ENCODE measurements around the gene IL1A.

IL1A gene

DNA sequence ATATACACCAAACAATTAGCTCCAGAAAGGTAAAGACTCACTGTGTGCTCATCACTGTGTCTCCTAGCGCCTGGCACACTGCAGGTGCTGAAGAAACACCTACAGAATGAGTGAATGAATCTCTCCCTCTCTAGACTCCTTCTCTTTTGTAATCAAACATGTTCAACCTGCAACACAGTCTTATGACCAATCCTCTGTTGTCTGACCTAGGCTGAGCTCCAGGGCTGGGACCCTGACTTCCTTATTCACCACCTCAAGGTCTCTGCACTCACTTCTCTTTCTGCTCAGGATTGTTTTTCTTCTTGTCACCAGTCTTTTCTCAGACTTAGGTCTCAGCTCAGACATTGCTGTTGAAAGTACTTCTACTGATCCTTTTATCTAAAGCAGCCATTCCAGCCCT lies 29.7 kb downstream of the IL1A start:
- TF ChIP-seq GLIS3 (CRISPR knock-in tag; IDR thresholded peaks at IDR 0.05) (no peak), CSDC2 (CRISPR knock-in tag; IDR thresholded peaks at IDR 0.05) (no peak), BACH2 (CRISPR knock-in tag; IDR thresholded peaks at IDR 0.05; ENCODE audit: borderline replicate concordance) (no peak), ZNF565 (CRISPR knock-in tag; conservative IDR thresholded peaks at IDR 0.05; ENCODE audit: low read depth) (no peak), ZC3H10 (CRISPR knock-in tag; IDR thresholded peaks at IDR 0.05) (no peak), TOX (CRISPR knock-in tag; IDR thresholded peaks at IDR 0.05; ENCODE audit: borderline replicate concordance) (no peak), ZNF70 (CRISPR knock-in tag; IDR thresholded peaks at IDR 0.05) (no peak), OSR1 (CRISPR knock-in tag; IDR thresholded peaks at IDR 0.05) (no peak), TCF4 (CRISPR knock-in tag; IDR thresholded peaks at IDR 0.05; ENCODE audit: borderline replicate concordance) (no peak), ISL1 (CRISPR knock-in tag; IDR thresholded peaks at IDR 0.05) (no peak), RARB (CRISPR knock-in tag; IDR thresholded peaks at IDR 0.05) (no peak), ZFP3 (CRISPR knock-in tag; IDR thresholded peaks at IDR 0.05) (no peak), ARNTL (CRISPR knock-in tag; IDR thresholded peaks at IDR 0.05; ENCODE audit: borderline replicate concordance, low read depth) (no peak)
- TF ChIP-seq, protein P1, sequence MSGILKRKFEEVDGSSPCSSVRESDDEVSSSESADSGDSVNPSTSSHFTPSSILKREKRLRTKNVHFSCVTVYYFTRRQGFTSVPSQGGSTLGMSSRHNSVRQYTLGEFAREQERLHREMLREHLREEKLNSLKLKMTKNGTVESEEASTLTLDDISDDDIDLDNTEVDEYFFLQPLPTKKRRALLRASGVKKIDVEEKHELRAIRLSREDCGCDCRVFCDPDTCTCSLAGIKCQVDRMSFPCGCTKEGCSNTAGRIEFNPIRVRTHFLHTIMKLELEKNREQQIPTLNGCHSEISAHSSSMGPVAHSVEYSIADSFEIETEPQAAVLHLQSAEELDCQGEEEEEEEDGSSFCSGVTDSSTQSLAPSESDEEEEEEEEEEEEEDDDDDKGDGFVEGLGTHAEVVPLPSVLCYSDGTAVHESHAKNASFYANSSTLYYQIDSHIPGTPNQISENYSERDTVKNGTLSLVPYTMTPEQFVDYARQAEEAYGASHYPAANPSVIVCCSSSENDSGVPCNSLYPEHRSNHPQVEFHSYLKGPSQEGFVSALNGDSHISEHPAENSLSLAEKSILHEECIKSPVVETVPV (CRISPR knock-in tag; IDR thresholded peaks at IDR 0.05) = no peak
- TF ChIP-seq, protein P2, sequence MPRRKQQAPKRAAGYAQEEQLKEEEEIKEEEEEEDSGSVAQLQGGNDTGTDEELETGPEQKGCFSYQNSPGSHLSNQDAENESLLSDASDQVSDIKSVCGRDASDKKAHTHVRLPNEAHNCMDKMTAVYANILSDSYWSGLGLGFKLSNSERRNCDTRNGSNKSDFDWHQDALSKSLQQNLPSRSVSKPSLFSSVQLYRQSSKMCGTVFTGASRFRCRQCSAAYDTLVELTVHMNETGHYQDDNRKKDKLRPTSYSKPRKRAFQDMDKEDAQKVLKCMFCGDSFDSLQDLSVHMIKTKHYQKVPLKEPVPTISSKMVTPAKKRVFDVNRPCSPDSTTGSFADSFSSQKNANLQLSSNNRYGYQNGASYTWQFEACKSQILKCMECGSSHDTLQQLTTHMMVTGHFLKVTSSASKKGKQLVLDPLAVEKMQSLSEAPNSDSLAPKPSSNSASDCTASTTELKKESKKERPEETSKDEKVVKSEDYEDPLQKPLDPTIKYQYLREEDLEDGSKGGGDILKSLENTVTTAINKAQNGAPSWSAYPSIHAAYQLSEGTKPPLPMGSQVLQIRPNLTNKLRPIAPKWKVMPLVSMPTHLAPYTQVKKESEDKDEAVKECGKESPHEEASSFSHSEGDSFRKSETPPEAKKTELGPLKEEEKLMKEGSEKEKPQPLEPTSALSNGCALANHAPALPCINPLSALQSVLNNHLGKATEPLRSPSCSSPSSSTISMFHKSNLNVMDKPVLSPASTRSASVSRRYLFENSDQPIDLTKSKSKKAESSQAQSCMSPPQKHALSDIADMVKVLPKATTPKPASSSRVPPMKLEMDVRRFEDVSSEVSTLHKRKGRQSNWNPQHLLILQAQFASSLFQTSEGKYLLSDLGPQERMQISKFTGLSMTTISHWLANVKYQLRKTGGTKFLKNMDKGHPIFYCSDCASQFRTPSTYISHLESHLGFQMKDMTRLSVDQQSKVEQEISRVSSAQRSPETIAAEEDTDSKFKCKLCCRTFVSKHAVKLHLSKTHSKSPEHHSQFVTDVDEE (CRISPR knock-in tag; IDR thresholded peaks at IDR 0.05) = no peak
- TF ChIP-seq, protein P3, sequence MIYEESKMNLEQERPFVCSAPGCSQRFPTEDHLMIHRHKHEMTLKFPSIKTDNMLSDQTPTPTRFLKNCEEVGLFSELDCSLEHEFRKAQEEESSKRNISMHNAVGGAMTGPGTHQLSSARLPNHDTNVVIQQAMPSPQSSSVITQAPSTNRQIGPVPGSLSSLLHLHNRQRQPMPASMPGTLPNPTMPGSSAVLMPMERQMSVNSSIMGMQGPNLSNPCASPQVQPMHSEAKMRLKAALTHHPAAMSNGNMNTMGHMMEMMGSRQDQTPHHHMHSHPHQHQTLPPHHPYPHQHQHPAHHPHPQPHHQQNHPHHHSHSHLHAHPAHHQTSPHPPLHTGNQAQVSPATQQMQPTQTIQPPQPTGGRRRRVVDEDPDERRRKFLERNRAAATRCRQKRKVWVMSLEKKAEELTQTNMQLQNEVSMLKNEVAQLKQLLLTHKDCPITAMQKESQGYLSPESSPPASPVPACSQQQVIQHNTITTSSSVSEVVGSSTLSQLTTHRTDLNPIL (CRISPR knock-in tag; IDR thresholded peaks at IDR 0.05; ENCODE audit: low read depth) = no peak
- no peak for ATAC-seq

DNA sequence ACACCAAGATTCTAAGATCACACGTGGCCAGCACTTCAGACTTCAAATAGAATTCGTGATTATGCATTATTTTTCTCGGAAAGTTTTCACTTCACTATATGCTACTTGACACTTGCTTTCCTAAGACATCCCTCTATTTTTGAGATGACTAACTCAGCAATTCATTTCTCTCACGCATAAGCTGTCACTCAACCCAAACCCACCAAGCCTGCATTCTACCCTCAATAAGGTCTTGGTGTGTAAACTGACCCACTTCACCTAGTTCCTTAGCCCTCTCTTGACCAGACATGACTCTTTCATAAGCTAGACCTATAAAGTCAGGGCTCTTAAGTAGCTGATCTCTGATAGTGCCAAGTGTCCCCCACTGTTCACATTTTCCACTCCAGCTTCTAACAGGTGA lies 31.6 kb downstream of the IL1A start:
- TF ChIP-seq SNAI2 (CRISPR knock-in tag; IDR thresholded peaks at IDR 0.05) (no peak), OSR1 (CRISPR knock-in tag; IDR thresholded peaks at IDR 0.05) (no peak), ZNF8 (CRISPR knock-in tag; IDR thresholded peaks at IDR 0.05) (no peak), ZFP30 (CRISPR knock-in tag; IDR thresholded peaks at IDR 0.05) (no peak)
- TF ChIP-seq, protein P4, sequence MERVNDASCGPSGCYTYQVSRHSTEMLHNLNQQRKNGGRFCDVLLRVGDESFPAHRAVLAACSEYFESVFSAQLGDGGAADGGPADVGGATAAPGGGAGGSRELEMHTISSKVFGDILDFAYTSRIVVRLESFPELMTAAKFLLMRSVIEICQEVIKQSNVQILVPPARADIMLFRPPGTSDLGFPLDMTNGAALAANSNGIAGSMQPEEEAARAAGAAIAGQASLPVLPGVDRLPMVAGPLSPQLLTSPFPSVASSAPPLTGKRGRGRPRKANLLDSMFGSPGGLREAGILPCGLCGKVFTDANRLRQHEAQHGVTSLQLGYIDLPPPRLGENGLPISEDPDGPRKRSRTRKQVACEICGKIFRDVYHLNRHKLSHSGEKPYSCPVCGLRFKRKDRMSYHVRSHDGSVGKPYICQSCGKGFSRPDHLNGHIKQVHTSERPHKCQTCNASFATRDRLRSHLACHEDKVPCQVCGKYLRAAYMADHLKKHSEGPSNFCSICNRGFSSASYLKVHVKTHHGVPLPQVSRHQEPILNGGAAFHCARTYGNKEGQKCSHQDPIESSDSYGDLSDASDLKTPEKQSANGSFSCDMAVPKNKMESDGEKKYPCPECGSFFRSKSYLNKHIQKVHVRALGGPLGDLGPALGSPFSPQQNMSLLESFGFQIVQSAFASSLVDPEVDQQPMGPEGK (CRISPR knock-in tag; IDR thresholded peaks at IDR 0.05; ENCODE audit: borderline replicate concordance) = no peak
- ATAC-seq = no peak

DNA sequence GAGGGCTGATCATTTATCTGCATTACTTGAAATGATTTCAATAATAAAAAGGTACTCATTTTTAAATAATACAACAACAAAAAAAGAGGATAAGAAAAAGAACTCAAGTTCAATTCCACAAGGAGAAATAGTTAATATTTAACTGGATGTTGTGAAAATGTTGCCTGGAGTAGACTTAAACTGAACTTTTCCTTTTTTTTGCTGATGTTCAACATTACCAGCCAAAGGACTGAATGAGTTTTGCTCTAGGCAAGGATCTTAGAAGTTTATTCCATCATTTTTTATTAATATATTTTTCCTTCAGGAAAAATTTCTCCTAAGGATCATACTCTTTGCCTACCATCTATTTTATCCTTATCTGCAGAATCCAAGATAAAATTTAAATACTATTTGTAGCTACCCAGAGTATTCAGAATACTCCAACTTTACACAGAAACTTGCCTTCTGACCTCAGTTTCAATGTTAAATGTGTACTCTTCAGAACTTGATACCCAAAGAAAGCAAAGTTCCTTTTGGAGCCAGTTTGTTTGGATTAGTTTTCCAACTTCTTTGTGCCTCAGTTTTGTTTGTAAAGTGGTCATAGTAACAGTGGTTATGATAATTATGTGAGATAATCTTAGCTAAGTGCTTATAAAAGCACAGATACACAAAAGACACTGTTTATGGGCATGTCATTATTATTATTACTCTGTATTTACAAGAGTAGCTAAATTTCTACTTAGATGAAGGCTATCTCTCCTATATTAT lies 32.7 kb downstream of the IL1A start:
- TF ChIP-seq ESRRG (CRISPR knock-in tag; IDR thresholded peaks at IDR 0.05) = no peak
- TF ChIP-seq ZNF565 (CRISPR knock-in tag; conservative IDR thresholded peaks at IDR 0.05; ENCODE audit: low read depth) = no peak
- no peak for TF ChIP-seq ZNF70 (CRISPR knock-in tag; IDR thresholded peaks at IDR 0.05)
- TF ChIP-seq ZC3H10 (CRISPR knock-in tag; IDR thresholded peaks at IDR 0.05) = no peak
- no peak for ATAC-seq

DNA sequence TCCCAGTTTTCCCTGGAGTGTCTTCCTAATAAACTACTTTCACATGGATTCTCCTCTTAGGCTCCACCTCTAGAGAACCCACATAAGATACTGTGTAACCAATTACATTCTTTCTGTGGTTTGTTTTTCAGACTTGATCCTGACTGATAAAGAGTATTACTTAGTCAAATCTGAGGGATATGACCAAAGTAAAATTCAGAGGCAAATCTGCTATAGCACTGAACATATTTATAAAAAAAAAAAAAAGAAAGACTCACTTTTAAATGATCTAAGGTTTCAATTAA lies 33.8 kb downstream of the IL1A start:
- peak; percentile 71 for ATAC-seq
- TF ChIP-seq TCF4 (CRISPR knock-in tag; IDR thresholded peaks at IDR 0.05; ENCODE audit: borderline replicate concordance) = no peak
- TF ChIP-seq, protein P4 (CRISPR knock-in tag; IDR thresholded peaks at IDR 0.05; ENCODE audit: borderline replicate concordance) = no peak
- TF ChIP-seq ESRRG (CRISPR knock-in tag; IDR thresholded peaks at IDR 0.05) = no peak
- TF ChIP-seq ZC3H10 (CRISPR knock-in tag; IDR thresholded peaks at IDR 0.05) = no peak
- TF ChIP-seq, protein P3 (CRISPR knock-in tag; IDR thresholded peaks at IDR 0.05; ENCODE audit: low read depth) = no peak
- no peak for TF ChIP-seq CSDC2 (CRISPR knock-in tag; IDR thresholded peaks at IDR 0.05)
- TF ChIP-seq ZNF8 (CRISPR knock-in tag; IDR thresholded peaks at IDR 0.05) = no peak
- TF ChIP-seq, protein P1 (CRISPR knock-in tag; IDR thresholded peaks at IDR 0.05) = no peak
- TF ChIP-seq SNAI2 (CRISPR knock-in tag; IDR thresholded peaks at IDR 0.05) = no peak
- TF ChIP-seq ZFP3 (CRISPR knock-in tag; IDR thresholded peaks at IDR 0.05) = no peak
- TF ChIP-seq TOX (CRISPR knock-in tag; IDR thresholded peaks at IDR 0.05; ENCODE audit: borderline replicate concordance) = no peak
